HCT116 (cell line): ENCODE measurements around the gene IQCN. TPM values are rescaled to one million over a fixed set of nuclear protein-coding genes. Genes with fewer than 3 reads are reported as not detected.

Experiments used
- ATAC-seq: fragments of 200-7000 bp; cut with Tn5 transposase; 2 replicates; pipeline ENCODE4 v1.9.1; 2020; ENCODE audit warnings: mild to moderate bottlenecking, moderate library complexity
- BruUV-seq: library from RNA; stranded (reverse); fragments of 400-500 nt; replicated peaks from 2 replicates; lab custom pipeline; 2021; lab: Mats Ljungman, UMichigan
- CTCF ChIA-PET: fragments of 300-600 bp; sonication (Branson Sonifier 250); formaldehyde crosslinking; loops from one replicate; lab custom pipeline; 2021; ENCODE audit warnings: antibody characterized with exemption; lab: Charles Lee
- POLR2A ChIA-PET: fragments of 300-600, 350-600 bp; sonication (Branson Sonifier 250); formaldehyde crosslinking; loops from one replicate; lab custom pipeline; 2021; ENCODE audit warnings: antibody characterized with exemption; lab: Charles Lee
- RAD21 ChIA-PET, 2 experiments: fragments of 300-600 bp; sonication (Branson Sonifier 250); formaldehyde crosslinking; loops; one replicate each; lab custom pipeline; 2023; ENCODE audit warnings: low total read pairs in 2 of 2; ENCODE audit not compliant: uncharacterized antibody in 2 of 2, unreplicated experiment in 2 of 2, low non-redundant PET in 1 of 2; lab: Charles Lee
- DNase-seq: peaks from one replicate; pipeline ENCODE4 v3.0.0-alpha.2; 2010; ENCODE audit warnings: low read depth, low spot score
- H2AFZ ChIP-seq: fragments of 200-600 bp; shearing (Covaris generic), sonication (generic); 2 replicates; pipeline ENCODE4 v1.6.1; 2017; ENCODE audit warnings: low read depth, mixed run types, mixed read lengths, antibody characterized with exemption, low read length; ENCODE audit not compliant: poor library complexity, severe bottlenecking
- H3K27ac ChIP-seq: 2 replicates; pipeline ENCODE4 v1.5.1; 2012; ENCODE audit warnings: low read depth, low read length
- H3K27me3 ChIP-seq: fragments of 200-600 bp; sonication (generic); 2 replicates; pipeline ENCODE4 v1.6.1; 2016; ENCODE audit warnings: mixed run types, low read length, mixed read lengths; ENCODE audit not compliant: insufficient read depth
- H3K36me3 ChIP-seq, 2 experiments: fragments of 200-500 bp in 1 of 2; fragments of 200-600 bp in 1 of 2; sonication (Bioruptor generic) in 1 of 2; sonication (generic) in 1 of 2; 2 replicates each; pipeline versions ENCODE4 v1.5.1 to v1.6.1; 2014 to 2016; ENCODE audit warnings: low read length in 2 of 2, inconsistent platforms in 1 of 2, mixed read lengths in 1 of 2, mixed run types in 1 of 2; ENCODE audit not compliant: insufficient read depth in 2 of 2, control insufficient read depth in 1 of 2
- H3K4me1 ChIP-seq, 2 experiments: fragments of 200-600 bp in 1 of 2; sonication (generic) in 1 of 2; 2 replicates each; pipeline versions ENCODE4 v1.5.1 to v1.6.1; 2012 to 2017; ENCODE audit warnings: low read length in 2 of 2, inconsistent platforms in 1 of 2, mild to moderate bottlenecking in 1 of 2, mixed read lengths in 1 of 2, mixed run types in 1 of 2, moderate library complexity in 1 of 2; ENCODE audit not compliant: insufficient read depth in 2 of 2, control insufficient read depth in 1 of 2
- H3K4me2 ChIP-seq: fragments of 200-600 bp; sonication (generic); 2 replicates; pipeline ENCODE4 v1.6.1; 2017; ENCODE audit warnings: mixed run types, low read length, mixed read lengths
- H3K4me3 ChIP-seq, 2 experiments: fragments of 200-600 bp in 1 of 2; sonication (generic) in 1 of 2; replicated peaks in 1 of 2; 2 replicates each; pipeline ENCODE4 v1.5.1; 2011 to 2016; ENCODE audit warnings: low read length in 2 of 2, control low read depth in 1 of 2, low read depth in 1 of 2, mild to moderate bottlenecking in 1 of 2, mixed read lengths in 1 of 2, mixed run types in 1 of 2
- H3K79me2 ChIP-seq: fragments of 200-600 bp; sonication (generic); 2 replicates; pipeline ENCODE4 v1.6.1; 2017; ENCODE audit warnings: mild to moderate bottlenecking, mixed run types, low read length, moderate library complexity, mixed read lengths; ENCODE audit not compliant: insufficient read depth
- H3K9ac ChIP-seq: fragments of 200-600 bp; sonication (generic); 2 replicates; pipeline ENCODE4 v1.6.1; 2016; ENCODE audit warnings: low read length, mixed read lengths
- H3K9me2 ChIP-seq: fragments of 200-600 bp; sonication (generic), shearing (Covaris generic); 2 replicates; pipeline ENCODE4 v1.6.1; 2017; ENCODE audit warnings: mixed run types, mild to moderate bottlenecking, moderate library complexity; ENCODE audit not compliant: insufficient read depth
- H3K9me3 ChIP-seq, 2 experiments: fragments of 200-500 bp in 1 of 2; fragments of 200-600 bp in 1 of 2; sonication (Bioruptor generic) in 1 of 2; sonication (generic) in 1 of 2; 2 replicates each; pipeline ENCODE4 v1.6.1; 2014 to 2017; ENCODE audit warnings: low read length in 2 of 2, mixed read lengths in 2 of 2, inconsistent platforms in 1 of 2, low read depth in 1 of 2, mild to moderate bottlenecking in 1 of 2, mixed run types in 1 of 2, moderate library complexity in 1 of 2; ENCODE audit not compliant: control insufficient read depth in 1 of 2, insufficient read depth in 1 of 2
- H4K20me1 ChIP-seq: fragments of 200-600 bp; sonication (generic), shearing (Covaris generic); 2 replicates; pipeline ENCODE4 v1.6.1; 2017; ENCODE audit warnings: mixed run types, mild to moderate bottlenecking, moderate library complexity; ENCODE audit not compliant: insufficient read depth
- ELF1 ChIP-seq: IDR thresholded peaks from 2 replicates; pipeline ENCODE4 v1.6.1; 2012; ENCODE audit warnings: low read depth, borderline replicate concordance
- EZH2 ChIP-seq: fragments of 200-600 bp; sonication (generic); IDR thresholded peaks from 2 replicates; pipeline ENCODE4 v1.6.1; 2017; ENCODE audit warnings: antibody characterized with exemption, mixed run types
- EZH2phosphoT487 ChIP-seq: fragments of 200-600 bp; IDR thresholded peaks from 2 replicates; pipeline ENCODE4 v1.6.1; 2018; ENCODE audit warnings: antibody characterized with exemption, borderline replicate concordance
- FOSL1 ChIP-seq: IDR thresholded peaks from 2 replicates; pipeline ENCODE4 v1.6.1; 2012; ENCODE audit warnings: low read depth
- JUND ChIP-seq: IDR thresholded peaks from 2 replicates; pipeline ENCODE4 v1.6.1; 2012
- POLR2A ChIP-seq: IDR thresholded peaks from 2 replicates; pipeline ENCODE4 v1.7.0; 2011; ENCODE audit warnings: borderline replicate concordance; ENCODE audit not compliant: insufficient read depth, insufficient read length; ENCODE audit errors: extremely low read depth
- POLR2AphosphoS5 ChIP-seq: IDR thresholded peaks from 2 replicates; pipeline ENCODE4 v1.6.1; 2011; ENCODE audit warnings: mild to moderate bottlenecking, low read depth, low read length, moderate library complexity
- RAD21 ChIP-seq: IDR thresholded peaks from 2 replicates; pipeline ENCODE4 v1.6.1; 2012; ENCODE audit warnings: low read depth, mild to moderate bottlenecking
- SP1 ChIP-seq: IDR thresholded peaks from 2 replicates; pipeline ENCODE4 v1.6.1; 2012; ENCODE audit warnings: low read depth
- SRF ChIP-seq: IDR thresholded peaks from 2 replicates; pipeline ENCODE4 v1.6.1; 2012; ENCODE audit warnings: low read depth
- TCF7L2 ChIP-seq: IDR thresholded peaks from 2 replicates; pipeline ENCODE4 v1.7.0; 2011; ENCODE audit warnings: borderline replicate concordance, inconsistent platforms; ENCODE audit not compliant: insufficient read depth, insufficient read length; ENCODE audit errors: extremely low read depth
- intact Hi-C: fragments of 100-400 bp; cut with micrococcal nuclease; formaldehyde crosslinking; loops from 2 replicates; pipeline ENCODE4 v1.10.0; 2022
- total RNA-seq: library from RNA; stranded (reverse); gene quantifications from one replicate; pipeline ENCODE4 v1.2.1, GENCODE V29; 2021; ENCODE audit not compliant: unreplicated experiment
- TF ChIP-seq, protein P1 (sequence below): IDR thresholded peaks from 2 replicates; pipeline ENCODE4 v1.6.1; 2012
- TF ChIP-seq, protein P2 (sequence below): IDR thresholded peaks from 2 replicates; pipeline ENCODE4 v1.6.1; 2012
- TF ChIP-seq, protein P3 (sequence below): IDR thresholded peaks from 2 replicates; pipeline ENCODE4 v1.6.1; 2011; ENCODE audit warnings: mild to moderate bottlenecking, low read length, moderate library complexity; ENCODE audit not compliant: insufficient replicate concordance; ENCODE audit errors: extremely low read depth
- TF ChIP-seq, protein P4 (sequence below), 3 experiments: fragments of 200-600 bp in 1 of 3; sonication (generic) in 1 of 3; IDR thresholded peaks in 2 of 3; conservative IDR thresholded peaks in 1 of 3; 2 replicates each; pipeline ENCODE4 v1.5.1; 2012 to 2017; ENCODE audit warnings: low read depth in 2 of 3, low read length in 2 of 3, antibody characterized with exemption in 1 of 3, borderline replicate concordance in 1 of 3, control low read depth in 1 of 3, mild to moderate bottlenecking in 1 of 3, mixed read lengths in 1 of 3, mixed run types in 1 of 3, moderate library complexity in 1 of 3; ENCODE audit not compliant: insufficient read depth in 1 of 3

IQCN gene
- total RNA-seq, 1 experiment from 2014 or later: 4.8 TPM

DNA sequence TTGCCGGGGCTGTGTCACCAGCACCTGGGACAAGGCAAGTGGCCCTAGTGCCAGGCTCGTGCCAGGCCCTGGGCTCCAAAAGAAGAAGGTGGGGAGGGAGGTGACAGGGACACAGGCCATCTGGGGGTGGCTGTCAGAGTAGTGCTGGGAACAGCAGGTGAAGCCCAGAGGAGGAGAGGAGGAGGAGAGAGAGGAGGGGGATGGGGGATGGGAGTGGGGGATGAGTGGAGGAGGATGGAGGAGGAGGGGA, 29.9 kb upstream of the IQCN start:
- ChIA-PET CTCF (interaction anchor here (0.7 to 2.1 kb wide), 5 partner anchors 11 to 25 kb away, joined by 4 to 21 read pairs (median 12); partner anchors contain the start of gene LSM4), RAD21 (interaction anchor here (1.2 to 1.3 kb wide), 3 partner anchors 19 to 30 kb away, joined by 3 to 5 read pairs (median 5); partner anchors contain the start of genes IQCN (in 1 of the 2), JUND (in 1 of the 2) and LSM4 (in 1 of the 2)), POLR2A (interaction anchor here (1.3 to 3.0 kb wide), 8 partner anchors 11 to 29 kb away, joined by 5 to 62 read pairs (median 10); partner anchors contain the start of genes IQCN, JUND and LSM4)
- no peaks in the 10 kb centered on the region for H3K9me2 ChIP-seq
- BruUV-seq: no TSS peak
- DNase-seq (no peak), ATAC-seq (peak; percentile 13)
- H3K9ac ChIP-seq: peak overlapping the region; percentile 72
- H4K20me1 ChIP-seq: no peaks in the 10 kb centered on the region
- H3K36me3 ChIP-seq: peaks cover 10 to 26% of the 10 kb centered on the region in 2 experiments; a peak in 2 of 4 replicates
- no peak overlapping the region for H2AFZ ChIP-seq
- peak overlapping the region; percentile 97 for H3K27ac ChIP-seq
- H3K4me3 ChIP-seq: peak overlapping the region; percentile 46 to 55
- intact Hi-C loops: loop anchor here (2.0 kb wide), 1 partner anchor 29 kb away; the partner anchor contains the start of gene IQCN
- TF ChIP-seq EZH2phosphoT487 (no peak), ELF1 (no peak), FOSL1 (no peak), SRF (no peak)
- TF ChIP-seq, protein P1, sequence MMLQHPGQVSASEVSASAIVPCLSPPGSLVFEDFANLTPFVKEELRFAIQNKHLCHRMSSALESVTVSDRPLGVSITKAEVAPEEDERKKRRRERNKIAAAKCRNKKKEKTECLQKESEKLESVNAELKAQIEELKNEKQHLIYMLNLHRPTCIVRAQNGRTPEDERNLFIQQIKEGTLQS: no peak
- no peaks in the 10 kb centered on the region for H3K27me3 ChIP-seq
- H3K9me3 ChIP-seq: no peaks in the 10 kb centered on the region
- no peaks in the 10 kb centered on the region for H3K79me2 ChIP-seq
- H3K4me1 ChIP-seq: peaks cover 51 to 69% of the 10 kb centered on the region in 2 experiments
- peak overlapping the region; percentile 79 for H3K4me2 ChIP-seq

DNA sequence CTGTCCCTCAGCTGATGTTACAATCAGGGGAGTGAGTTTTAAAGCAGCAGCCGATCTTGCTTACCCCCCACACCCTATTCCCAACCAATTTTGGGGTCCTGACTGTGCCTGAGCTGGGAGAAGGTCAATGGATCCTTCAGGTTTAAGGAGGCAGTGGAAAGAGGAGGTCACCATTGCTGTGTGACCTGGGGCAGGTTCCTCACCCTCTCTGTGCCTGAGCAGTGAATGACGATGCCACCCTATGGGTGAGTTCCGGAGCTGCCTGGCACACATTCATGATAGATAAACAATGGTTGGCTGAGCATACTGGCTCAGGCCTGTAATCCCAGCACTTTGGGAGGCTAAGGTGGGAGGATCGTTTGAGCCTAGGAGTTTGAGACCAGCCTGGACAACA, 27.5 kb upstream of the IQCN start:
- Histone ChIP-seq H3K27ac (peak overlapping the region; percentile 67), H3K4me2 (peak overlapping the region; percentile 85), H2AFZ (no peak overlapping the region), H3K79me2 (no peaks in the 10 kb centered on the region), H3K4me3 (peak overlapping the region in 1 of 2 experiments; percentile 34; a peak in 1 of 4 replicates), H3K27me3 (no peaks in the 10 kb centered on the region), H4K20me1 (no peaks in the 10 kb centered on the region), H3K9me3 (no peaks in the 10 kb centered on the region), H3K4me1 (peaks cover 59 to 88% of the 10 kb centered on the region in 2 experiments)
- ChIA-PET POLR2A (interaction anchor here (1.1 to 2.9 kb wide), 4 partner anchors 9 to 22 kb away, joined by 5 to 26 read pairs (median 16); partner anchors contain the start of genes JUND and LSM4), CTCF (interaction anchor here (1.4 to 1.8 kb wide), 3 partner anchors 9 to 27 kb away, joined by 3 to 8 read pairs (median 4); no protein-coding TSS in a partner anchor), RAD21 (interaction anchor here (0.6 to 0.8 kb wide), 2 partner anchors 9 to 84 kb away, joined by 3 read pairs; no protein-coding TSS in a partner anchor)
- ATAC-seq: no peak
- no TSS peak for BruUV-seq
- no peak for TF ChIP-seq POLR2AphosphoS5
- TF ChIP-seq EZH2phosphoT487: no peak
- TF ChIP-seq RAD21: no peak
- TF ChIP-seq, protein P1: no peak
- TF ChIP-seq, protein P2, sequence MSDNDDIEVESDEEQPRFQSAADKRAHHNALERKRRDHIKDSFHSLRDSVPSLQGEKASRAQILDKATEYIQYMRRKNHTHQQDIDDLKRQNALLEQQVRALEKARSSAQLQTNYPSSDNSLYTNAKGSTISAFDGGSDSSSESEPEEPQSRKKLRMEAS: no peak
- no peak for TF ChIP-seq TCF7L2
- no peak for TF ChIP-seq SRF
- no peak for TF ChIP-seq JUND
- no peak for TF ChIP-seq EZH2
- no peak for TF ChIP-seq SP1
- TF ChIP-seq, protein P3, sequence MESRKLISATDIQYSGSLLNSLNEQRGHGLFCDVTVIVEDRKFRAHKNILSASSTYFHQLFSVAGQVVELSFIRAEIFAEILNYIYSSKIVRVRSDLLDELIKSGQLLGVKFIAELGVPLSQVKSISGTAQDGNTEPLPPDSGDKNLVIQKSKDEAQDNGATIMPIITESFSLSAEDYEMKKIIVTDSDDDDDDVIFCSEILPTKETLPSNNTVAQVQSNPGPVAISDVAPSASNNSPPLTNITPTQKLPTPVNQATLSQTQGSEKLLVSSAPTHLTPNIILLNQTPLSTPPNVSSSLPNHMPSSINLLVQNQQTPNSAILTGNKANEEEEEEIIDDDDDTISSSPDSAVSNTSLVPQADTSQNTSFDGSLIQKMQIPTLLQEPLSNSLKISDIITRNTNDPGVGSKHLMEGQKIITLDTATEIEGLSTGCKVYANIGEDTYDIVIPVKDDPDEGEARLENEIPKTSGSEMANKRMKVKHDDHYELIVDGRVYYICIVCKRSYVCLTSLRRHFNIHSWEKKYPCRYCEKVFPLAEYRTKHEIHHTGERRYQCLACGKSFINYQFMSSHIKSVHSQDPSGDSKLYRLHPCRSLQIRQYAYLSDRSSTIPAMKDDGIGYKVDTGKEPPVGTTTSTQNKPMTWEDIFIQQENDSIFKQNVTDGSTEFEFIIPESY: no peak
- TF ChIP-seq POLR2A: no peak
- TF ChIP-seq, protein P4, sequence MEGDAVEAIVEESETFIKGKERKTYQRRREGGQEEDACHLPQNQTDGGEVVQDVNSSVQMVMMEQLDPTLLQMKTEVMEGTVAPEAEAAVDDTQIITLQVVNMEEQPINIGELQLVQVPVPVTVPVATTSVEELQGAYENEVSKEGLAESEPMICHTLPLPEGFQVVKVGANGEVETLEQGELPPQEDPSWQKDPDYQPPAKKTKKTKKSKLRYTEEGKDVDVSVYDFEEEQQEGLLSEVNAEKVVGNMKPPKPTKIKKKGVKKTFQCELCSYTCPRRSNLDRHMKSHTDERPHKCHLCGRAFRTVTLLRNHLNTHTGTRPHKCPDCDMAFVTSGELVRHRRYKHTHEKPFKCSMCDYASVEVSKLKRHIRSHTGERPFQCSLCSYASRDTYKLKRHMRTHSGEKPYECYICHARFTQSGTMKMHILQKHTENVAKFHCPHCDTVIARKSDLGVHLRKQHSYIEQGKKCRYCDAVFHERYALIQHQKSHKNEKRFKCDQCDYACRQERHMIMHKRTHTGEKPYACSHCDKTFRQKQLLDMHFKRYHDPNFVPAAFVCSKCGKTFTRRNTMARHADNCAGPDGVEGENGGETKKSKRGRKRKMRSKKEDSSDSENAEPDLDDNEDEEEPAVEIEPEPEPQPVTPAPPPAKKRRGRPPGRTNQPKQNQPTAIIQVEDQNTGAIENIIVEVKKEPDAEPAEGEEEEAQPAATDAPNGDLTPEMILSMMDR (IDR thresholded peaks at IDR 0.05 in 2 of 3, conservative IDR thresholded peaks at IDR 0.05 in 1 of 3; ENCODE audit: borderline replicate concordance in 1 of 3, insufficient read depth in 1 of 3, low read depth in 2 of 3, low read length in 2 of 3): no peak
- TF ChIP-seq, all 23 proteins: peak for 0
- intact Hi-C loops: no loop called here
- Histone ChIP-seq H3K9ac (peak overlapping the region; percentile 64), H3K36me3 (peaks cover 4 to 8% of the 10 kb centered on the region in 2 experiments; a peak in 2 of 4 replicates), H3K9me2 (no peaks in the 10 kb centered on the region)
- DNase-seq: no peak
